Breast epithelium (tissue), 3 donors: Measurements from ENCODE around the gene CTCF.

Source experiments
- POLR2A ChIP-seq: fragments of 450-650 bp; IDR thresholded peaks from one replicate; pipeline ENCODE4 v1.6.1; 2016; ENCODE audit warnings: antibody characterized with exemption, mild to moderate bottlenecking, moderate library complexity
- POLR2AphosphoS5 ChIP-seq, 3 donors: sonication (generic); formaldehyde crosslinking; IDR thresholded peaks; one replicate each; pipeline ENCODE4 v1.6.1; 2017; ENCODE audit warnings: antibody characterized with exemption in 3 of 3

DNA sequence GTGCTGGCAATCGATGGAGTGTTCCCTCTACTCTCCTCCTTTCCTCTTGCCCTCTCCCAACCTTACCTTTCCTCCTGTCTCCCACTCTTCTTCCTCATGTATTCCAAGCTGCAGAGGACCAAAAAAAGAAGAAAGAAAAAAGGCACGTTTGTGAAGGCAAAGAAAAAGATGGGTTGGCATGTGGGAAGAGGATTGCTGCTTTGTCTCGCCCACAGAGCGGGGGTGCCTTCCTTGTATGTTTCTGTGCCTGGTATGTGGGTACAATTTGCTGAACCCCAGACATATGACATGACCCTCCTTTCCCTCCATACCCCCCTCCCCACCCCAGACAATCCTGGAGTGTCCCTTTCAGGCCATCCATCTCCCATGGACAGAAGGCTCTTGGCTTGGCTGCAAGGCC lies 13.1 kb upstream of the CTCF start:
- TF ChIP-seq POLR2AphosphoS5 (IDR thresholded peaks at IDR 0.05) (no peak), POLR2A (no peak)
